ENCODE data around the gene GALNT11.

GALNT11 gene

GRCh38 chr7:152158801-152159587 lies 133.5 kb downstream of the GALNT11 start:
- DNase-seq, result peak; percentile 24 to 44

GRCh38 chr7:152161171-152161570 lies 135.7 kb downstream of the GALNT11 start:
- DNase-seq, result no peak

- no peak for DNase-seq
These were observed 136.8 kb downstream of the GALNT11 start for GRCh38 chr7:152162287-152162686.
